LNCAP (cell line): ENCODE data around the gene VPS13D.

Source experiments
- TF ChIP-seq, protein P1 (sequence below): fragments of 450-650 bp; IDR thresholded peaks from 2 replicates; pipeline ENCODE4 v1.5.1; 2017; ENCODE audit warnings: mild to moderate bottlenecking

Gene VPS13D

DNA sequence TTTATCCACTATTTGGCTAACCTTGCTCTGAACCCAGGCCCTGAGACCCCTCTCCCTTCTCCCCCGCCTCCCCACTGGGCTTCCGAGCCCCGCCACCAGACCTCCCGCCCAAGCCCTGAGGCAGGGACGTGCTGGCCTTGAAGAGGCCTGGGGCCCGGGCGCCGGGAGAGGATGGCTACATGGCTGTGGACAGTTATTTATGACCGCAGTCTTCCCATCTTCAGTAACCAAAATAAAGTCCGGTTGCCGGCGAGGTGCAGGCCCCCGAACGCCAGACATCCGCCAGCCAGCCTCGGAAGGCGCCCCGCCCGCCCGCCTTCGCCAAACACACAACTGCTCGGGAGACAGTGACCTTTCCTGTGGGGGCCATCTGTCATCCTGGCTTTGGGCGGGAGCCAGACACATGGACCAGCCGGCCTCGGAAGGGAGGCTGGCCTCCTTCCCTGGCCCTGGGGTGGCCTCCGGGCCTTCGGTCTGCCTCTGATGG, 319.2 kb downstream of the VPS13D start:
- TF ChIP-seq, protein P1, sequence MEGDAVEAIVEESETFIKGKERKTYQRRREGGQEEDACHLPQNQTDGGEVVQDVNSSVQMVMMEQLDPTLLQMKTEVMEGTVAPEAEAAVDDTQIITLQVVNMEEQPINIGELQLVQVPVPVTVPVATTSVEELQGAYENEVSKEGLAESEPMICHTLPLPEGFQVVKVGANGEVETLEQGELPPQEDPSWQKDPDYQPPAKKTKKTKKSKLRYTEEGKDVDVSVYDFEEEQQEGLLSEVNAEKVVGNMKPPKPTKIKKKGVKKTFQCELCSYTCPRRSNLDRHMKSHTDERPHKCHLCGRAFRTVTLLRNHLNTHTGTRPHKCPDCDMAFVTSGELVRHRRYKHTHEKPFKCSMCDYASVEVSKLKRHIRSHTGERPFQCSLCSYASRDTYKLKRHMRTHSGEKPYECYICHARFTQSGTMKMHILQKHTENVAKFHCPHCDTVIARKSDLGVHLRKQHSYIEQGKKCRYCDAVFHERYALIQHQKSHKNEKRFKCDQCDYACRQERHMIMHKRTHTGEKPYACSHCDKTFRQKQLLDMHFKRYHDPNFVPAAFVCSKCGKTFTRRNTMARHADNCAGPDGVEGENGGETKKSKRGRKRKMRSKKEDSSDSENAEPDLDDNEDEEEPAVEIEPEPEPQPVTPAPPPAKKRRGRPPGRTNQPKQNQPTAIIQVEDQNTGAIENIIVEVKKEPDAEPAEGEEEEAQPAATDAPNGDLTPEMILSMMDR: no peak

DNA sequence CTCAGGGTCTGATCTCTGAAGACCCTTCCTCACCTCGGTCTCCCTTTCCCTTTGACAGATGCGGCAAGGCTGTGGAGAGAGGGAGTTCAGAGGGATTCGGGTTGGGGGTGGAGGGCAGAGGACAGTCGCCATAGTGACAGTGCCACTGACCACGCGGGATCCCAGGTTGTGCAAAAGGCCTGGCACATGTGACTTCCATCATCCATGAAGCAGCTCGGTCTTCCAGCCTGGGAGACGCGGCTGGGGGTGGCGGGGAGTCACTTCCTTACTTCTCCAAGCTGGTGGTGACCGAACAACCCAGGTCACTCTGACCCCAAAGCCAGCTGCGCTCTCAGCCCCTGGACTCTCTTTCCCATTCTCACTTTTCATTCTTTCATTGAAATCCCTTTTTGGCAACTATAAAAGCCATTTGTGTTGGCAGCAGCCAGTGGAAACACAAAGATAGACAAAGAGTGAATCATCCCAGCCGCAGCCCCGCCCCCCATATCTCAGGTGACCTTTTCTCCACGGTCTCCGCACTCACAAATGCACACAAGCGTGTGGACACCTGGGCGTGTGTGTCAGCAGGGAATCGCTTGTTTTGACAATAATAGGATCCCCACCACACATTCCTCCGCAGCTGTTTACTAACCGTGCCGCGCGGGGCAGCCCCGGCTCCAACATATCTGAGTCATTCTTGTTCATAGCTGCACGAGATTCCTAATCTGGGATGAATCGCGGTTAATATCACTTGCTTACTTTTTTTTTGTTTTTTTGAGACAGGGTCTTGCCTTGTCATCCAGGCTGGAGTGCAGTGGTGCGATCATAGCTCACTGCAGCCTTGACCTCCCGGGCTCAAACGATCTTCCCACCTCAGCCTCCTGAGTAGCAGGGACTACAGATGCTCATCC, 319.9 kb downstream of the VPS13D start:
- TF ChIP-seq, protein P1: no peak

DNA sequence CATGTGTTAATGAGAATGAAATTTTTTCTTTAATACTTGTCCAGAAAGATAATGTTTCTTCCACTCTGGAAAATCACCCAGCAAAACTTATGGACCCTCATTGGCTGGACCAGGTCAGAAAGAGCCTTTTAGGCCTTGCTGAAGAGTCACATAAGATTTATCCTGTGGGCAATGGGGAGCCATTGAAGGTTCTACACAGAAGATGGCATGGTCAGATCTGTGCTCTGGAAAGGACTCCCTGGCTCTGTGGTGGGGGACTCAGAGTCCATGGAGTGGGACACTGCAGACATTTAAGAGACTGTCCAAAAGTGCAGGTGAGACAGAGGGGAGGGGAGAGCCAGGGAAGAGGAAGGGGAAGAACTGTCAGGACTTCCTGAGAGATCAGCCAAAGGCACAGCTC, 321.8 kb downstream of the VPS13D start:
- TF ChIP-seq, protein P1: no peak

DNA sequence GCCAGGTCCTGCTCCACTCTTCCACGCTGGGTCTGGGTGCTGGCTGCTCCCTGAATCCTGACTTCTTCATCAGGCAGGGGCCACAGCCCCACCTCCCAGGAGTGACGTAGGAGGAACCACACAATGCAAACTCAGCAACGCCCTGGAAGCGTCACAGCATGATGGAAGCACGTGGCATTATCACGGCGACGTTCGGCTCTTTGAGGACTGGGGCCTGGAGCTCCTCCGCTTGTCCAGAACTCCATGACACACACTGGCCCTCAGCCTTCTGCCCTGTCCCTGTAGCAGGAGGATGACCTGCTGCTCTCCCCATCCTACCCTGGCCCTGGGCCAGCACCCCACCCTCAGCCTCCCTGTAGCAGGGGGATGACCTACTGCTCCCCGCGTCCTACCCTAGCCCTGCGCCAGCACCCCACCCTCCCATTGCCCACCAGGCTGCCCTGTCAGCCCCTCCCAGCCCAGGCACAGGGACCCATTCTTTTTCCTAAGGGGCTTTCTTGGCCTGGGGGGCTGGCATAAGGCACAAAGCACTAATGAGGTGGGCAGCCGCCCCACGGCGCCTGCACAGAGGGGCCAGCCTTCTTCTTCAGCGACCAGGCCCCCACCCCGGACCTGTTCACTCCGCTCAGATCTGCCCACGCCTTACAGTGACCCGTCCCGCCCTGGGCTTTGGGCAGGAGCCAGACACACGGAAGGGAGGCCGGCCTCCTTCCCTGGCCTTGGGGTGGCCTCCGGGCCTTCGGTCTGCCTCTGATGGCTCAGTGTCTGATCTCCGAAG, 322.5 kb downstream of the VPS13D start:
- TF ChIP-seq, protein P1: no peak

DNA sequence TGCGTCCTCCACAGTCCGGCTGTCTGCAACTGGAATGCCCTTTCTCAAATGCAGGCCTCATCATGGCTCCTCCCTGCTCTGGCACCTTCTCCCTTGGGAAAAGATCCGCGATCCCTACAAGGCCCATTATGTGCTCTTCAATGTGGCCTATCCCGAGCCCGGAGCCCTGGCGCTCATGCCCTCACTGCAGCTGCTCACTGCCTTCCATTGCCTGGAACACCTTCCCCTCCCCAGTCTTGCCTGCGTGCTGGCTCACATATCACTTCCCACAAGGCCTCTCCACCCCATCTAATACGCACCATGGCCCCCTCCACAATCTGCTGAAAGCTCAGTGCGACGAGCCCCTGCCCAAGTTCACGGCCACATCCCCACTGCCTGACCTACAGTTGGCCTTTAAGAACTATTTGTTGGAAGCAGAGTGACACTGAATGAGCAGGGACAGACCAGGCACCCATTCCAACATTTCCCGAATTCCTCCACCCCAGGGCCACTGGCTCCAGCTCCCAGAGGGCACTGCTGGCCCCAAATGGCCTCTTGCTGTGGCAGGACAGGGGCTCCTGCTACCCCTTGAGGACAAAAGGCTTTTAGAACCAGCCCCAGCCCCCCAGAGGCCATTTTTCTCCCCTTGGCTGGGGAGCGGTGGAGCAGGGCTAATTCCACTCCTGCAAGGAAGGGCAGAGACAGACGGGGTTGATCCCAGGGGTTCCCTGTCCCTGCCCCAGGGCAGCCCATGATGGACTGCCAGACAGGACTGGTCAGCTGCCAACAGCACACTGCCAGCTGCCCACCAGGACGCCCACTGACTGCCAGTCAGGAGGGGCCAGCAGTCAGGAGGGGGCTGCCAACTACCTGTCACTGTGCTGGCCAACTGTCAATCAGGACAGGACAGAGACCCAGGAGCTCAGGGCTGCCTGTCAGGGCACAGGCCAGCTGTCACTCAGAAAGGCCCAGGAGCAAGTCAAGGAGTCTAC, 323.4 kb downstream of the VPS13D start:
- TF ChIP-seq, protein P1: no peak

DNA sequence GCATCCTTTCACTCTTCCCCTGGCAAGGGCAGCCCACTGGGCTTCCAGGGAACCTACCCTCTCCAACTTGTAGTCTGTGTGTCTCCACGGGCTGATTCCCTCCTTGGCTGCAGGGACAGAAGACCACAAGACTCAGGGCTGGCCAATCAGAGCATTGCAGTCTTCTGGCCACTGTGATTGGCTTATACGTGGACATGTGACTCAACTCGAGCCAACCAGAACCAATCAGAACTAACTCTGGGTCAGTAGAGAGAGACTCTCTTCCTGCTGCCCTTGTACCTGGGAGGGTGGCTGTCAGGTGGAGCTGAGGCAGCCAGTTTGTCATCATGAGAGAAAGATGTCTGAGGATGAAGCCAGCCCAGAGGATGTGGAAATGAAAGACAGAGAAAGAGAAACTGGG, 324.1 kb downstream of the VPS13D start:
- TF ChIP-seq, protein P1: no peak
